GM23338 (cell line): ENCODE results near the gene NIPBL. TPM values are rescaled to one million over a fixed set of nuclear protein-coding genes. Genes with fewer than 3 reads are reported as not detected.

ENCODE experiments used
- ATAC-seq: fragments of 200-7000 bp; cut with Tn5 transposase; 3 replicates; pipeline ENCODE4 v1.9.1; 2020
- DNase-seq: peaks from one replicate; pipeline ENCODE4 v3.0.0-alpha.2; 2015; ENCODE audit warnings: low spot score
- H2AFZ ChIP-seq: fragments of 200-600 bp; sonication (generic); 2 replicates; pipeline ENCODE4 v1.8.0; 2016; ENCODE audit warnings: antibody characterized with exemption, mild to moderate bottlenecking, moderate library complexity
- H3F3A ChIP-seq: fragments of 200-600 bp; sonication (generic); replicated peaks from 2 replicates; pipeline ENCODE4 v1.8.0; 2017; ENCODE audit warnings: antibody characterized with exemption, mixed run types, low read depth
- H3K27ac ChIP-seq: fragments of 200-600 bp; sonication (generic); 2 replicates; pipeline ENCODE4 v1.6.1; 2016; ENCODE audit warnings: low read depth
- H3K27me3 ChIP-seq: fragments of 200-600 bp; sonication (generic); 2 replicates; pipeline ENCODE4 v1.8.0; 2016; ENCODE audit warnings: mild to moderate bottlenecking, mixed run types, moderate library complexity; ENCODE audit not compliant: insufficient read depth
- H3K36me3 ChIP-seq: fragments of 200-600 bp; sonication (generic); 2 replicates; pipeline ENCODE4 v1.8.0; 2016; ENCODE audit warnings: mild to moderate bottlenecking; ENCODE audit not compliant: insufficient read depth
- H3K4me1 ChIP-seq: fragments of 200-600 bp; sonication (generic); 2 replicates; pipeline ENCODE4 v1.8.0; 2016; ENCODE audit warnings: mild to moderate bottlenecking, moderate library complexity; ENCODE audit not compliant: insufficient read depth
- H3K4me2 ChIP-seq: fragments of 200-600 bp; sonication (generic); 2 replicates; pipeline ENCODE4 v1.7.1; 2017; ENCODE audit warnings: mixed run types
- H3K4me3 ChIP-seq: fragments of 200-600 bp; sonication (generic); 2 replicates; pipeline ENCODE4 v1.6.1; 2016; ENCODE audit warnings: mixed run types
- H3K79me2 ChIP-seq: fragments of 200-600 bp; sonication (generic); replicated peaks from 2 replicates; pipeline ENCODE4 v1.8.0; 2017; ENCODE audit warnings: mild to moderate bottlenecking; ENCODE audit not compliant: insufficient read depth
- H3K9me2 ChIP-seq: fragments of 200-600 bp; sonication (generic); 2 replicates; pipeline ENCODE4 v1.8.0; 2017; ENCODE audit not compliant: insufficient read depth
- H4K20me1 ChIP-seq: fragments of 200-600 bp; sonication (generic); replicated peaks from 2 replicates; pipeline ENCODE4 v1.8.0; 2017; ENCODE audit warnings: mild to moderate bottlenecking; ENCODE audit not compliant: insufficient read depth
- H3K27ac Mint-ChIP-seq: 2 replicates; pipeline ENCODE4 v1.8.0; 2020; ENCODE audit warnings: inconsistent platforms, mild to moderate bottlenecking, moderate library complexity, mixed read lengths
- H3K27me3 Mint-ChIP-seq: 3 replicates; pipeline ENCODE4 v1.8.0; 2022; ENCODE audit warnings: low read depth, mild to moderate bottlenecking, moderate library complexity, mixed read lengths, inconsistent platforms; ENCODE audit not compliant: insufficient read depth, poor library complexity
- H3K36me3 Mint-ChIP-seq: 3 replicates; pipeline ENCODE4 v1.8.0; 2021; ENCODE audit warnings: low read depth, mild to moderate bottlenecking, inconsistent platforms, moderate library complexity, mixed read lengths
- H3K4me1 Mint-ChIP-seq: 3 replicates; pipeline ENCODE4 v1.8.0; 2020; ENCODE audit warnings: mild to moderate bottlenecking, inconsistent platforms, mixed read lengths
- H3K4me3 Mint-ChIP-seq: 3 replicates; pipeline ENCODE4 v1.8.0; 2021; ENCODE audit warnings: moderate library complexity, mild to moderate bottlenecking, inconsistent platforms, mixed read lengths
- H3K9me3 Mint-ChIP-seq: 3 replicates; pipeline ENCODE4 v1.8.0; 2020; ENCODE audit warnings: moderate library complexity, mild to moderate bottlenecking, inconsistent platforms, mixed read lengths
- NANOG ChIP-seq: IDR thresholded peaks from 2 replicates; pipeline ENCODE4 v1.6.1; 2016; ENCODE audit warnings: antibody characterized with exemption, borderline replicate concordance
- ZNF114 ChIP-seq: fragments of 250-450 bp; sonication (Bioruptor Pico); IDR thresholded peaks from 2 replicates; pipeline ENCODE4 v1.5.0; 2020; ENCODE audit warnings: mild to moderate bottlenecking, moderate library complexity
- ZNF331 ChIP-seq: fragments of 250-450 bp; sonication (Bioruptor Pico); IDR thresholded peaks from 2 replicates; pipeline ENCODE4 v1.5.0; 2020; ENCODE audit warnings: low read depth, mild to moderate bottlenecking, moderate library complexity
- polyA plus RNA-seq: library from polyadenylated mRNA; unstranded; fragments of >200 nt; fragmentation: Nextera tagmentation; extraction: Ambion mirVana; gene quantifications from 2 replicates; pipeline ENCODE4 v1.2.1, GENCODE V29; 2016
- total RNA-seq: library from RNA; depleted of rRNA; stranded (reverse); fragments of >200 nt; shearing (Covaris generic); gene quantifications from 2 replicates; pipeline ENCODE4 v1.2.3, GENCODE V29; 2014
- TF ChIP-seq, protein P1 (sequence below): fragments of 250-450 bp; sonication (Bioruptor Pico); IDR thresholded peaks from 2 replicates; pipeline ENCODE4 v1.5.0; 2020; ENCODE audit warnings: mild to moderate bottlenecking, moderate library complexity
- TF ChIP-seq, protein P2 (sequence below): IDR thresholded peaks from one replicate; pipeline ENCODE4 v1.6.1; 2018; ENCODE audit warnings: antibody characterized with exemption; ENCODE audit not compliant: unreplicated experiment

NIPBL gene
- total and polyA plus RNA-seq, 2 experiments from 2014 or later = 44.2 to 51.4 TPM

DNA sequence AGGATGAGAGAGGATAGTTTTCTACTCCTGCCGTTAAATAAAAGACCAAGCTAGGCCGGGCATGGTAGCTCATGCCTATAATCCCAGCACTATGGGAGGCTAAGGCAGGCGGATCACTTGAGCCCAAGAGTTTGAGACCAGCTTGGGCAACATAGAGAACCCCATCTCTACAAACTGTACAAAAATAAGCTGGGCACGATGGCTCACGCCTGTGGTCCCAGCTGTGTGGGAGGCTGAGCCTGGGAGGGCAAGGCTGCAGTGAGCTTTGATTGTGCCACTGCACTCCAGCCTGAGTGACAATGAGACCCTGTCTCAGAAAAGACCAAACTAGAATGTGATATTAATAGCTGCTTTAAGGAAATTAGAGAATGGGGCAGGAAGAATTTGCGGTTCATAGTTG, 158.4 kb downstream of the NIPBL start (continued):
- TF ChIP-seq, protein P1, sequence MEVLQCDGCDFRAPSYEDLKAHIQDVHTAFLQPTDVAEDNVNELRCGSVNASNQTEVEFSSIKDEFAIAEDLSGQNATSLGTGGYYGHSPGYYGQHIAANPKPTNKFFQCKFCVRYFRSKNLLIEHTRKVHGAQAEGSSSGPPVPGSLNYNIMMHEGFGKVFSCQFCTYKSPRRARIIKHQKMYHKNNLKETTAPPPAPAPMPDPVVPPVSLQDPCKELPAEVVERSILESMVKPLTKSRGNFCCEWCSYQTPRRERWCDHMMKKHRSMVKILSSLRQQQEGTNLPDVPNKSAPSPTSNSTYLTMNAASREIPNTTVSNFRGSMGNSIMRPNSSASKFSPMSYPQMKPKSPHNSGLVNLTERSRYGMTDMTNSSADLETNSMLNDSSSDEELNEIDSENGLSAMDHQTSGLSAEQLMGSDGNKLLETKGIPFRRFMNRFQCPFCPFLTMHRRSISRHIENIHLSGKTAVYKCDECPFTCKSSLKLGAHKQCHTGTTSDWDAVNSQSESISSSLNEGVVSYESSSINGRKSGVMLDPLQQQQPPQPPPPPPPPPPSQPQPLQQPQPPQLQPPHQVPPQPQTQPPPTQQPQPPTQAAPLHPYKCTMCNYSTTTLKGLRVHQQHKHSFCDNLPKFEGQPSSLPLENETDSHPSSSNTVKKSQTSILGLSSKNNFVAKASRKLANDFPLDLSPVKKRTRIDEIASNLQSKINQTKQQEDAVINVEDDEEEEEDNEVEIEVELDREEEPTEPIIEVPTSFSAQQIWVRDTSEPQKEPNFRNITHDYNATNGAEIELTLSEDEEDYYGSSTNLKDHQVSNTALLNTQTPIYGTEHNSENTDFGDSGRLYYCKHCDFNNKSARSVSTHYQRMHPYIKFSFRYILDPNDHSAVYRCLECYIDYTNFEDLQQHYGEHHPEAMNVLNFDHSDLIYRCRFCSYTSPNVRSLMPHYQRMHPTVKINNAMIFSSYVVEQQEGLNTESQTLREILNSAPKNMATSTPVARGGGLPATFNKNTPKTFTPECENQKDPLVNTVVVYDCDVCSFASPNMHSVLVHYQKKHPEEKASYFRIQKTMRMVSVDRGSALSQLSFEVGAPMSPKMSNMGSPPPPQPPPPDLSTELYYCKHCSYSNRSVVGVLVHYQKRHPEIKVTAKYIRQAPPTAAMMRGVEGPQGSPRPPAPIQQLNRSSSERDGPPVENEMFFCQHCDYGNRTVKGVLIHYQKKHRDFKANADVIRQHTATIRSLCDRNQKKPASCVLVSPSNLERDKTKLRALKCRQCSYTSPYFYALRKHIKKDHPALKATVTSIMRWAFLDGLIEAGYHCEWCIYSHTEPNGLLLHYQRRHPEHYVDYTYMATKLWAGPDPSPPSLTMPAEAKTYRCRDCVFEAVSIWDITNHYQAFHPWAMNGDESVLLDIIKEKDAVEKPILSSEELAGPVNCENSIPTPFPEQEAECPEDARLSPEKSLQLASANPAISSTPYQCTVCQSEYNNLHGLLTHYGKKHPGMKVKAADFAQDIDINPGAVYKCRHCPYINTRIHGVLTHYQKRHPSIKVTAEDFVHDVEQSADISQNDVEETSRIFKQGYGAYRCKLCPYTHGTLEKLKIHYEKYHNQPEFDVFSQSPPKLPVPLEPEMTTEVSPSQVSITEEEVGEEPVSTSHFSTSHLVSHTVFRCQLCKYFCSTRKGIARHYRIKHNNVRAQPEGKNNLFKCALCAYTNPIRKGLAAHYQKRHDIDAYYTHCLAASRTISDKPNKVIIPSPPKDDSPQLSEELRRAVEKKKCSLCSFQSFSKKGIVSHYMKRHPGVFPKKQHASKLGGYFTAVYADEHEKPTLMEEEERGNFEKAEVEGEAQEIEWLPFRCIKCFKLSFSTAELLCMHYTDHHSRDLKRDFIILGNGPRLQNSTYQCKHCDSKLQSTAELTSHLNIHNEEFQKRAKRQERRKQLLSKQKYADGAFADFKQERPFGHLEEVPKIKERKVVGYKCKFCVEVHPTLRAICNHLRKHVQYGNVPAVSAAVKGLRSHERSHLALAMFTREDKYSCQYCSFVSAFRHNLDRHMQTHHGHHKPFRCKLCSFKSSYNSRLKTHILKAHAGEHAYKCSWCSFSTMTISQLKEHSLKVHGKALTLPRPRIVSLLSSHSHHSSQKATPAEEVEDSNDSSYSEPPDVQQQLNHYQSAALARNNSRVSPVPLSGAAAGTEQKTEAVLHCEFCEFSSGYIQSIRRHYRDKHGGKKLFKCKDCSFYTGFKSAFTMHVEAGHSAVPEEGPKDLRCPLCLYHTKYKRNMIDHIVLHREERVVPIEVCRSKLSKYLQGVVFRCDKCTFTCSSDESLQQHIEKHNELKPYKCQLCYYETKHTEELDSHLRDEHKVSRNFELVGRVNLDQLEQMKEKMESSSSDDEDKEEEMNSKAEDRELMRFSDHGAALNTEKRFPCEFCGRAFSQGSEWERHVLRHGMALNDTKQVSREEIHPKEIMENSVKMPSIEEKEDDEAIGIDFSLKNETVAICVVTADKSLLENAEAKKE (CRISPR knock-in tag) = no peak
- no peak for TF ChIP-seq NANOG

DNA sequence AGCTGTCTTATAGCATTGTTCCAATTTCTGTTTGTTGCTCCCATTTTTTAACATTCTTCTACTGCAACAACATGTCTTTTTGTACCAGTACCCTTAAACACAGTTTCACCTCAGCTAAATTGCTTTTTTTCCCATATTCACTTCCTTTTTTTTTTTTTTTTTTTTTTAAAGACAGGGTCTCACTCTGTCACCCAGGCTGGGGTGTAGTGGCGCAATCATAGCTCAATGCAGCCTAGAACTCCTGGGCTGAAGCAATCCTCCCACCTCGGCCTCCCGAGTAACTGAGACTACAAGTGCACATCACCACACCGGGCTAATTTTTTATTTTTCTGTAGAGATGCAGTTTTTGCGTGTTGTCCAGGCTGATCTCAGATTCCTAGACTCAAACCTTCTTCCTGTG, 161.3 kb downstream of the NIPBL start:
- no peaks in the 10 kb centered on the region for H3K9me2 ChIP-seq
- H3K27ac ChIP-seq = no peak overlapping the region
- Mint-ChIP-seq H3K4me1 (no peaks in the 10 kb centered on the region), H3K27me3 (no peaks in the 10 kb centered on the region), H3K27ac (no peak overlapping the region), H3K36me3 (peaks cover 4% of the 10 kb centered on the region; the same call in 1 of the 3 replicates), H3K9me3 (no peaks in the 10 kb centered on the region), H3K4me3 (no peak overlapping the region)
- H3K27me3 ChIP-seq = no peaks in the 10 kb centered on the region
- H3K4me1 ChIP-seq = no peaks in the 10 kb centered on the region
- no peak overlapping the region for H3K4me2 ChIP-seq
- no peak for DNase-seq
- no peaks in the 10 kb centered on the region for H3K36me3 ChIP-seq
- no peaks in the 10 kb centered on the region for H3K79me2 ChIP-seq
- no peak for ATAC-seq
- H4K20me1 ChIP-seq = no peaks in the 10 kb centered on the region
- H3K4me3 ChIP-seq = no peak overlapping the region
- H3F3A ChIP-seq = no peaks in the 10 kb centered on the region
- no peak overlapping the region for H2AFZ ChIP-seq
- no peak for TF ChIP-seq NANOG
- TF ChIP-seq, protein P1 (CRISPR knock-in tag) = no peak
- no peak for TF ChIP-seq ZNF331 (CRISPR knock-in tag)
- TF ChIP-seq ZNF114 (CRISPR knock-in tag) = no peak
- TF ChIP-seq, protein P2, sequence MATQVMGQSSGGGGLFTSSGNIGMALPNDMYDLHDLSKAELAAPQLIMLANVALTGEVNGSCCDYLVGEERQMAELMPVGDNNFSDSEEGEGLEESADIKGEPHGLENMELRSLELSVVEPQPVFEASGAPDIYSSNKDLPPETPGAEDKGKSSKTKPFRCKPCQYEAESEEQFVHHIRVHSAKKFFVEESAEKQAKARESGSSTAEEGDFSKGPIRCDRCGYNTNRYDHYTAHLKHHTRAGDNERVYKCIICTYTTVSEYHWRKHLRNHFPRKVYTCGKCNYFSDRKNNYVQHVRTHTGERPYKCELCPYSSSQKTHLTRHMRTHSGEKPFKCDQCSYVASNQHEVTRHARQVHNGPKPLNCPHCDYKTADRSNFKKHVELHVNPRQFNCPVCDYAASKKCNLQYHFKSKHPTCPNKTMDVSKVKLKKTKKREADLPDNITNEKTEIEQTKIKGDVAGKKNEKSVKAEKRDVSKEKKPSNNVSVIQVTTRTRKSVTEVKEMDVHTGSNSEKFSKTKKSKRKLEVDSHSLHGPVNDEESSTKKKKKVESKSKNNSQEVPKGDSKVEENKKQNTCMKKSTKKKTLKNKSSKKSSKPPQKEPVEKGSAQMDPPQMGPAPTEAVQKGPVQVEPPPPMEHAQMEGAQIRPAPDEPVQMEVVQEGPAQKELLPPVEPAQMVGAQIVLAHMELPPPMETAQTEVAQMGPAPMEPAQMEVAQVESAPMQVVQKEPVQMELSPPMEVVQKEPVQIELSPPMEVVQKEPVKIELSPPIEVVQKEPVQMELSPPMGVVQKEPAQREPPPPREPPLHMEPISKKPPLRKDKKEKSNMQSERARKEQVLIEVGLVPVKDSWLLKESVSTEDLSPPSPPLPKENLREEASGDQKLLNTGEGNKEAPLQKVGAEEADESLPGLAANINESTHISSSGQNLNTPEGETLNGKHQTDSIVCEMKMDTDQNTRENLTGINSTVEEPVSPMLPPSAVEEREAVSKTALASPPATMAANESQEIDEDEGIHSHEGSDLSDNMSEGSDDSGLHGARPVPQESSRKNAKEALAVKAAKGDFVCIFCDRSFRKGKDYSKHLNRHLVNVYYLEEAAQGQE = no peak
